Urothelium cell line (cell line): ENCODE measurements around the gene ULK2.
"Not testable (repeated sequence)": the region's sequence is repeated elsewhere in the genome, so short reads cannot be mapped to it uniquely, and the experiment has no call there.

Experiments
- DNase-seq: peaks from one replicate; pipeline ENCODE4 v3.0.0; 2011; ENCODE audit warnings: low spot score, mixed read lengths
- FAIRE-seq: peaks from 2 replicates; lab custom pipeline; 2011; peaks lifted over from hg19 to GRCh38; lab: Jason Lieb, UNC

Gene ULK2

GRCh38 chr17:19769946-19770652, 97.6 kb downstream of the ULK2 start:
- FAIRE-seq, result no peak
- peak; percentile 34 for DNase-seq

GRCh38 chr17:19768046-19768782, 99.5 kb downstream of the ULK2 start:
- no peak for FAIRE-seq
- no peak for DNase-seq

- no peak for FAIRE-seq
- DNase-seq, result peak; percentile 82
Measured at GRCh38 chr17:19766421-19767270, 101.1 kb downstream of the ULK2 start.

- DNase-seq, result no peak
- FAIRE-seq, result no peak
Measured at GRCh38 chr17:19766016-19766415, 101.7 kb downstream of the ULK2 start.

DNA sequence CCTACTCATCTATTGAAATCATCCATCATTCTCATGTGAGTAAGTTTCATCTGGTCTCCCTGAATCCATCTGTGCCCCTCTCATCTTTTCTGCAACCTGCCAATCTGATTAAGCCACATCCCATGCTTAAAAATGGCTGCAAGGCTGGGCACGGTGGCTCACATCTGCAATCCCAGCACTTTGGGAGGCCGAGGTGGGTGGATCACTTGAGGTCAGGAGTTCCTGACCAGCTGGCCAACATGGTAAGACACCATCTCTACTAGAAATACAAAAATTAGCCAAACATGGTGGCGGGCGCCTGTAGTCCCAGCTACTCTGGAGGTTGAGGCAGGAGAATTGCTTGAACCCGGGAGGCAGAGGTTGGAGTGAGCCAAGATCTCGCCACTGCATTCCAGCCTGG, 103.7 kb downstream of the ULK2 start:
- FAIRE-seq, DNase-seq: not testable (repeated sequence)

GRCh38 chr17:19763416-19763815, 104.3 kb downstream of the ULK2 start:
- no peak for DNase-seq
- peak; percentile 20 for FAIRE-seq

DNA sequence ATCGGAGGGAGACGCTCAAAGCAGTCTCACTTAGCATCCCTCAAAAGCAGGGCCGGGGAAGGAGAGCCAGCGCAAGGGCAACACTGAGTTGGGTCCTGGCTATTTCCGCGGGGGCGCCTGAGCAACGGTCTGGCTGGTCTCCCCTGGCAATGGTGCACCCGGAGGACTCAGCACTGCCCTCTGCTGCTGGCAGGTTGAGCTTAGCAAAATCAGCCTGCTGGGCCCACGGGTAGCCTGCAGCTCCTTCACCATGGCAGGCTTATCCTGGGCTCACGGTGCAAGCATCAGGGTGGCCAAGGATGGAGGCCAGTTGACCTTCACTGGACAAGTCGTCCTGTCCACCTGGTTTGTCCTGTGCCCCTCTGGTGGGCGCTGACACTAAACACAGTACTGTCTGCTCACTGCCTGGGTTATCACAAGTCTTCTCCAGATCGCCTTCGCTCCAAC, 105.2 kb downstream of the ULK2 start:
- DNase-seq (peak; percentile 84), FAIRE-seq (peak; percentile 84)

- FAIRE-seq, result no peak
- DNase-seq, result no peak
Measured at GRCh38 chr17:19760746-19761145, 107.0 kb downstream of the ULK2 start.

- FAIRE-seq (no peak), DNase-seq (no peak)
Measured at GRCh38 chr17:19759568-19760549, 107.9 kb downstream of the ULK2 start.

- DNase-seq (no peak), FAIRE-seq (no peak)
Measured at GRCh38 chr17:19757536-19758180, 110.1 kb downstream of the ULK2 start.

DNA sequence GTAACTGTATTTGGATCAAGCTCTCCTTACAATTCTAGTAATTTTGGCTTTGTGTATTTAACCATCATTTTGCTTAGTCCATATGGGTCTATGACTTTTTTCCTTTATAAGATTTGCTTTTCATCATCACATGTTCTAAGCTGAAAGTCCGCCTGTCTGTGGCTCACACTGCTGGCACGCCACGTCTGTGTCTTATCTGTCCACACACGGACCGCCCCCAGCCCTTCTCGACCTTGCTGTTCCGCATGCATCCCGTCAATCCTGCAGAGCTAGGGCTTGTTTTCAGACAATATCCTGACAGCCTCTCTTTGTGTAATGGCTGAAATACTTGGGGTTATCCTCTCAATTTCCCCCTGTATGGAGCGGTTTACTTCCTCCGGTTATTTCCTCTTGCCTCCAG, 111.2 kb downstream of the ULK2 start:
- no peak for DNase-seq
- FAIRE-seq, result no peak

- DNase-seq (no peak), FAIRE-seq (no peak)
Measured at GRCh38 chr17:19755821-19756510, 111.8 kb downstream of the ULK2 start.

DNA sequence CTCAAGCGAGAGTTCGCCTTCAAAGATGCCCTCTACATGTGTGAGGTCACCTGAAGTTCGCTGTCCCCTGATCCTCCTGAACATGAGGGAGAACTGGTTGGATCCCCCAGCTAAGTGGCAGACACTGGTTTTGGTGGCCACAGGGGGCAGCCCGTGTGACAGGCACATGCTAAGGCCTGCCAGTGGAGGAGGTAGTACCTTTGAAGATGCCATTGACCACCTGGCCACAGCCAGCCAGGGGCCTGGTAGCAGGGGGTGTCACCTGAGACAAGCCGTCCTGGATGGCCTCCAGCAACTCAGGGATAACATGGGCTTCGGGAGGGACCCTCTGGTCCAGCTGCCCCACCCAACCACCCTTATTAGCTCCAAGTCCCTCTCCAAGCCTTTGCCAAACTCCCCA, 112.3 kb downstream of the ULK2 start:
- FAIRE-seq (no peak), DNase-seq (no peak)

- FAIRE-seq, result peak; percentile 96
- peak; percentile 66 for DNase-seq
Measured at GRCh38 chr17:19753661-19754463, 113.9 kb downstream of the ULK2 start.

- DNase-seq (peak; percentile 94), FAIRE-seq (peak; percentile 97)
Measured at GRCh38 chr17:19753051-19753509, 114.7 kb downstream of the ULK2 start.

GRCh38 chr17:19752216-19753050, 115.3 kb downstream of the ULK2 start:
- FAIRE-seq (no peak), DNase-seq (no peak)

GRCh38 chr17:19750835-19751234, 116.9 kb downstream of the ULK2 start:
- DNase-seq (no peak), FAIRE-seq (no peak)
